Activated naive CD4-positive, alpha-beta T cell treated with anti-CD3 and anti-CD28 coated beads for 36 hours (primary cell): Measurements from ENCODE around the gene KYNU. TPM values are rescaled to one million over a fixed set of nuclear protein-coding genes. Genes with fewer than 3 reads are reported as not detected.
"Not testable (repeated sequence)": the region's sequence is repeated elsewhere in the genome, so short reads cannot be mapped to it uniquely, and the experiment has no call there.

Experiments
- CTCF ChIA-PET: fragments of 350-600 bp; sonication (Branson Sonifier 250); formaldehyde crosslinking; loops from one replicate; lab custom pipeline; 2021; ENCODE audit warnings: antibody characterized with exemption; lab: Charles Lee
- DNase-seq: peaks from one replicate; pipeline ENCODE4 v3.0.0-alpha.2; 2020
- H3K27ac Mint-ChIP-seq: one replicate; pipeline ENCODE4 v1.8.0; 2021; ENCODE audit warnings: mild to moderate bottlenecking, mixed read lengths
- H3K27me3 Mint-ChIP-seq: one replicate; pipeline ENCODE4 v1.8.0; 2021; ENCODE audit warnings: low read depth, mixed read lengths
- H3K36me3 Mint-ChIP-seq: one replicate; pipeline ENCODE4 v1.8.0; 2021; ENCODE audit warnings: low read depth, mixed read lengths
- H3K4me1 Mint-ChIP-seq: one replicate; pipeline ENCODE4 v1.8.0; 2021; ENCODE audit warnings: low read depth, mixed read lengths
- H3K4me3 Mint-ChIP-seq: one replicate; pipeline ENCODE4 v1.8.0; 2021; ENCODE audit warnings: mild to moderate bottlenecking, moderate library complexity, mixed read lengths
- H3K9me3 Mint-ChIP-seq: one replicate; pipeline ENCODE4 v1.8.0; 2021; ENCODE audit warnings: mixed read lengths
- intact Hi-C: fragments of 100-400 bp; cut with micrococcal nuclease; formaldehyde crosslinking; loops from one replicate; pipeline ENCODE4 v1.15.1; 2023
- total RNA-seq, 2 experiments: library from RNA; stranded (reverse); gene quantifications; one replicate each; pipeline ENCODE4 v1.2.3, GENCODE V29; 2021

KYNU gene
- total RNA-seq, 2 experiments from 2014 or later, result not detected

DNA sequence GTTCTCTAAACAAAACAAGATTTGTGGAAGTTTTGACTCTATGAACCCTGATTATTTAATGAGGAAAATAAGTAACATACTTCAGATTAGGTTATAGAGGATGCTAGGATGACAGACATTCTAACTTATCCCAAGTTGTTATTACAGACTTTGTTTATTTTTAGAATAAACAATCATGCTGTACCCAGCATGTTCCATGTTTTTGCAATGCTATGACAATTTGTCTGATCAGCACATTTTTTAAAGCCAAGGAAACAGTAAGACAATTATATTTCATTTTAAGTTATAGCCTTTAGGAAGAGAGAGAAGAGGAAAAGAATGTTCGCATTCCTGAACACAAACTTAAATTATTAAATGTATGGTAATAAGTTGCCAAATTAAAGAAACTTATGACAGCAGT is 119.8 kb downstream of the KYNU start:
- CTCF ChIA-PET, result interaction anchor here (0.6 kb wide), 1 partner anchor 705 kb away, joined by 3 read pairs; no protein-coding TSS in a partner anchor
- no peak overlapping the region for H3K27ac Mint-ChIP-seq
- intact Hi-C loops, result no loop called here
- no peak for DNase-seq
- no peak overlapping the region for H3K4me3 Mint-ChIP-seq
- no peaks in the 10 kb centered on the region for H3K9me3 Mint-ChIP-seq
- no peaks in the 10 kb centered on the region for H3K36me3 Mint-ChIP-seq
- H3K27me3 Mint-ChIP-seq, result peaks cover 18% of the 10 kb centered on the region
- no peaks in the 10 kb centered on the region for H3K4me1 Mint-ChIP-seq

DNA sequence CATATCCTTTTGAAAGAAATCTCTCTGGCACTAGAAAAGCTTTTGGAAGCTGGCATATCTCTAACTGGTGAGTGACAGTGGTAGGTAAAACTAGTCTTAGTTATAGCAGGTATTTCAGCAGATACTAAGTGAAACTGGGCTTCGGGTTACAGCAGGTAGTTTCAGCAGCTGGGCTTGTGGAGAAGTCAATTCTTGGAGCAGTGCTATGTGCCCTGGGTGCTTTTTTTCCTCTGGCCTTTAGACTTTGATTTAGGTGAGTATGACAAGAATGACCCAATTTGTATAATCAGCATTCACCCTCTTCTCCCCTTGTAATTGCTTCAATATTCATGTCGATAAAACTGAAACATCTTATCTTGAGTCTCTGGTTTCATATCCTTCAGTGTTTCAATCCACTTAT is 123.1 kb downstream of the KYNU start:
- no peaks in the 10 kb centered on the region for H3K9me3 Mint-ChIP-seq
- no peak overlapping the region for H3K4me3 Mint-ChIP-seq
- no peaks in the 10 kb centered on the region for H3K4me1 Mint-ChIP-seq
- H3K27me3 Mint-ChIP-seq, result peaks cover 17% of the 10 kb centered on the region
- H3K36me3 Mint-ChIP-seq, result no peaks in the 10 kb centered on the region
- intact Hi-C loops, result no loop called here
- DNase-seq, result no peak
- no peak overlapping the region for H3K27ac Mint-ChIP-seq
- CTCF ChIA-PET, result interaction anchor here (0.5 kb wide), 1 partner anchor 14 kb away, joined by 3 read pairs; no protein-coding TSS in a partner anchor

GRCh38 chr2:143001501-143001900 is 124.0 kb downstream of the KYNU start:
- CTCF ChIA-PET, result no interaction called here
- Mint-ChIP-seq H3K36me3 (no peaks in the 10 kb centered on the region), H3K4me1 (no peaks in the 10 kb centered on the region)

DNA sequence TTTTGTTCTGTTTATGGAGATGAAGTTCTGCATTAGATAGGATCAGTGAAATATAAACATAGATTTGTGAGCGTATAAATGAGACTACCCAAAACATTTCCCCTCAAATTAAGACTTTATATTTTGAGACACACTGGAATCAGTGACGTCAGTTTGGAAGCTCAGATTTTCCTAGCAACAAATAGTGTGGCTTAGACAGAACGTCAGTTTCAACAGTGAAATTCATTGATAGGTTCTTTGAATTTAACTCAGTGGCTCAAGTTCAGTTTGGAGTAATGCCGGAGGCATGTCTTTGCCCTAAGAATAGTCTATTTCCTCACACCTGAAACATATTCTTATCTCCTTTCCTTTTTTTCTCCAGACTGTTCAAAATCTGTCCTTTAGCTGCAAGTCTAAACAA is 138.2 kb downstream of the KYNU start:
- no peak overlapping the region for H3K4me3 Mint-ChIP-seq
- CTCF ChIA-PET, result no interaction called here
- DNase-seq, result no peak
- peaks cover 2% of the 10 kb centered on the region for H3K9me3 Mint-ChIP-seq
- peaks cover 2% of the 10 kb centered on the region for H3K4me1 Mint-ChIP-seq
- H3K27ac Mint-ChIP-seq, result no peak overlapping the region
- H3K36me3 Mint-ChIP-seq, result no peaks in the 10 kb centered on the region
- intact Hi-C loops, result no loop called here
- H3K27me3 Mint-ChIP-seq, result no peaks in the 10 kb centered on the region

More at GRCh38 chr2:143001501-143001900, 124.0 kb downstream of the KYNU start:
- Mint-ChIP-seq H3K9me3 (no peaks in the 10 kb centered on the region), H3K4me3 (no peak overlapping the region), H3K27me3 (peaks cover 11% of the 10 kb centered on the region), H3K27ac (no peak overlapping the region)
- no peak for DNase-seq
- intact Hi-C loops, result no loop called here

GRCh38 chr2:143026411-143027054 is 149.1 kb downstream of the KYNU start:
- no peak for DNase-seq
- H3K36me3 Mint-ChIP-seq, result no peaks in the 10 kb centered on the region
- intact Hi-C loops, result no loop called here
- H3K9me3 Mint-ChIP-seq, result no peaks in the 10 kb centered on the region
- H3K4me3 Mint-ChIP-seq, result no peak overlapping the region
- CTCF ChIA-PET, result no interaction called here
- H3K4me1 Mint-ChIP-seq, result peaks cover 9% of the 10 kb centered on the region
- H3K27ac Mint-ChIP-seq, result no peak overlapping the region
- H3K27me3 Mint-ChIP-seq, result no peaks in the 10 kb centered on the region

GRCh38 chr2:143029141-143029540 is 151.7 kb downstream of the KYNU start:
- Mint-ChIP-seq H3K4me3 (no peak overlapping the region), H3K4me1 (peaks cover 14% of the 10 kb centered on the region), H3K36me3 (no peaks in the 10 kb centered on the region), H3K27me3 (peaks cover 7% of the 10 kb centered on the region), H3K27ac (no peak overlapping the region), H3K9me3 (no peaks in the 10 kb centered on the region)
- intact Hi-C loops, result no loop called here
- DNase-seq, result no peak
- CTCF ChIA-PET, result no interaction called here

DNA sequence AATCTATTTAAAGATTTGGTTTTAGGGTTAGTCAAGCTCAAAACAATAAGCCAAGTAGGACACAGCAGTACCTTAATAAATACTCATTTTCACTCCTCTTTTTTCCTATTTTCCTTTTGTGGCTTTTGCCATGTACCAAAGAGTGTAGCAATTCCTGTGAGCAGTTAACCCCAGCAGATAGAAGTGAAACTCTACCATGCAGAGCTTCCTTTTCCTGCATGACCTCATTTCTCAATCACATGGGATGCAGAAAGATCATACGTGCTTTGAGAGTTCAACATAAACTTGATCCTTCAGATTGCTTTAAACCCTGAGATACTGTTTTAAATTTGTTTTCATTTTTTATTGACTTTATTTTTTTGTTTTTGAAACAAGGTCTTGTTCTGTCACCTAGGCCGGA is 152.7 kb downstream of the KYNU start:
- Mint-ChIP-seq H3K27me3 (peaks cover 7% of the 10 kb centered on the region), H3K36me3 (no peaks in the 10 kb centered on the region), H3K4me3 (no peak overlapping the region), H3K4me1 (peaks cover 14% of the 10 kb centered on the region), H3K27ac (no peak overlapping the region), H3K9me3 (no peaks in the 10 kb centered on the region)
- DNase-seq, result no peak
- intact Hi-C loops, result loop anchor here (5.0 to 10.0 kb wide), 4 partner anchors 437 to 1487 kb away; no protein-coding TSS in a partner anchor
- CTCF ChIA-PET, result no interaction called here

- intact Hi-C loops, result loop anchor here (1.0 to 10.0 kb wide), 10 partner anchors 49 to 1483 kb away; no protein-coding TSS in a partner anchor
- Mint-ChIP-seq H3K9me3 (no peaks in the 10 kb centered on the region), H3K4me1 (peaks cover 14% of the 10 kb centered on the region), H3K4me3 (no peak overlapping the region), H3K27me3 (peaks cover 7% of the 10 kb centered on the region), H3K36me3 (no peaks in the 10 kb centered on the region), H3K27ac (no peak overlapping the region)
- CTCF ChIA-PET, result interaction anchor here (0.6 to 5.4 kb wide), 22 partner anchors 12 to 671 kb away, joined by 3 to 44 read pairs (median 3); no protein-coding TSS in a partner anchor
- peak; percentile 78 for DNase-seq
Observed at GRCh38 chr2:143034292-143035074, 157.0 kb downstream of the KYNU start.

GRCh38 chr2:143051465-143051864 is 174.0 kb downstream of the KYNU start:
- H3K4me3 Mint-ChIP-seq, result no peak overlapping the region
- DNase-seq, result no peak
- H3K36me3 Mint-ChIP-seq, result no peaks in the 10 kb centered on the region
- intact Hi-C loops, result no loop called here
- CTCF ChIA-PET, result no interaction called here
- H3K9me3 Mint-ChIP-seq, result no peaks in the 10 kb centered on the region
- no peaks in the 10 kb centered on the region for H3K27me3 Mint-ChIP-seq
- peaks cover 3% of the 10 kb centered on the region for H3K4me1 Mint-ChIP-seq
- no peak overlapping the region for H3K27ac Mint-ChIP-seq

- H3K27ac Mint-ChIP-seq, result not testable (repeated sequence)
- CTCF ChIA-PET, result interaction anchor here (1.5 kb wide), 1 partner anchor 236 kb away, joined by 3 read pairs; no protein-coding TSS in a partner anchor
Observed at GRCh38 chr2:143053437-143053836, 176.0 kb downstream of the KYNU start.

GRCh38 chr2:143056550-143056949 is 179.1 kb downstream of the KYNU start:
- peaks cover under 1% of the 10 kb centered on the region for H3K4me1 Mint-ChIP-seq
- H3K9me3 Mint-ChIP-seq, result peaks cover 6% of the 10 kb centered on the region
- no peak overlapping the region for H3K27ac Mint-ChIP-seq
- DNase-seq, result no peak
- intact Hi-C loops, result no loop called here
- no peaks in the 10 kb centered on the region for H3K27me3 Mint-ChIP-seq
- CTCF ChIA-PET, result no interaction called here
- no peak overlapping the region for H3K4me3 Mint-ChIP-seq
- H3K36me3 Mint-ChIP-seq, result peaks cover 2% of the 10 kb centered on the region

More at GRCh38 chr2:143053437-143053836, 176.0 kb downstream of the KYNU start:
- H3K4me1 Mint-ChIP-seq, H3K9me3 Mint-ChIP-seq, H3K27me3 Mint-ChIP-seq, DNase-seq, H3K4me3 Mint-ChIP-seq, intact Hi-C loops, H3K36me3 Mint-ChIP-seq: not testable (repeated sequence)

- Mint-ChIP-seq H3K4me1 (no peaks in the 10 kb centered on the region), H3K9me3 (peaks cover 6% of the 10 kb centered on the region), H3K27ac (no peak overlapping the region), H3K27me3 (peaks cover 2% of the 10 kb centered on the region), H3K36me3 (peaks cover 2% of the 10 kb centered on the region), H3K4me3 (no peak overlapping the region)
- no peak for DNase-seq
- CTCF ChIA-PET, result interaction anchor here (0.6 kb wide), 1 partner anchor 876 kb away, joined by 3 read pairs; no protein-coding TSS in a partner anchor
- intact Hi-C loops, result no loop called here
Observed at GRCh38 chr2:143058851-143059250, 181.4 kb downstream of the KYNU start.
